Measurements from ENCODE around the gene DYSF. TPM values are rescaled to one million over a fixed set of nuclear protein-coding genes. Genes with fewer than 3 reads are reported as not detected.

DYSF gene
- total and polyA plus RNA-seq, 2 donors from 2014 or later = 11.3 to 19.8 TPM

DNA sequence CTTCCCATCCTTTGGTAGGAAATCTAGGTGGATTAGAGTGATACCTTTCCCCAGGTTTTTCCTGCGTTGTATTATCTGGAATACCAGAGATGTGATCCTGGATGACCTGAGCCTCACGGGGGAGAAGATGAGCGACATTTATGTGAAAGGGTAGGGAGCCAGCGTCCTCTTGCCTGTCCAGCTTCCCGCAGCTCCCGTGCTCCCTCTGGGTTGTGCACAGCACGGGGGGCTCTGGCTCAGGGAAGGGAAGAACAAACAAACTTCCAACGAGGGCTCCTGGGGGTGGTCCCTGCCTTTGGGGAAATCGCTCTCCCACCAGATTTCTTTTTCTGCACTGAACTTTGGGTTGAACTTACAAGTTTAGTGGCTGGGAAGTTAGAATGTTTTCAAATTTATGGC, 215.7 kb downstream of the DYSF start:
- Histone ChIP-seq H3K4me3 (ENCODE audit: low read length in 3 of 3) (no peak overlapping the region), H3K9me3 (ENCODE audit: control insufficient read depth in 2 of 3, insufficient read depth in 1 of 3, low read length in 3 of 3) (no peaks in the 10 kb centered on the region)
- no peak for FAIRE-seq

DNA sequence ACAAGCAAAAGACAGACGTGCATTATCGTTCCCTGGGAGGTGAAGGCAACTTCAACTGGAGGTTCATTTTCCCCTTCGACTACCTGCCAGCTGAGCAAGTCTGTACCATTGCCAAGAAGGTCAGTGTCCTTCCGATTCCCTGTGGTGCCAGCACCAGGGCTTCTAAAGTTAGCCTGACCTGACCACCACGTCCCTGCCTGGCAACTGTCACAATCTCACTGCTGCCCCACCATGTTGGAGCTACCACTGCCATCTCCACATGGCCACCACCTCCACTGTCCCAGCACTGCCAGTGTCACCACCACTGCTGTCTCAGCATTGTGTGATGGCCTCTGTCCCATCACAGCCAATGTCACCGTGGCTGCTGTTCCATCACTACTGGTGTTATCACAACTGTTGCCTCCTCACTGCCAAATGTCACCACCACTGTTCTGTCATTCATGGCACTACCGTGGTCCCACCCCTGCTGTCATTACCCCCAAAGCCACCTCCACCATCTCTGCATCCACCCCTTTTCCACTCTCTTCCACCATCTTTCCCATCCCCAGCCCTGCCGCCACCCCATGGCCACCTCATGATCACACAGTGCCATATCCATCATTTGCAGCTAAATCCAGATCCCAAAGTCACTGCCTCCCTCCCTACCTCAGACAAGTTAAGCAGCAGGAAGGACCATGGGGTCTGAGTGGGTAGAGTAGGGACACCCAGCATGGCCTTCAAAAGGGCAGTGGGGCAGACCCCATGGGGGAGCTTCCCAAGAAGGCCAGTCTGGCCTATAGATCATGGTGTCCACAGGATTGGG, 216.5 kb downstream of the DYSF start:
- H3K9me3 ChIP-seq (ENCODE audit: control insufficient read depth in 2 of 3, insufficient read depth in 1 of 3, low read length in 3 of 3) = no peaks in the 10 kb centered on the region
- H3K27me3 ChIP-seq (ENCODE audit: control insufficient read depth, insufficient read depth, low read length) = no peaks in the 10 kb centered on the region
- TF ChIP-seq, protein P1, sequence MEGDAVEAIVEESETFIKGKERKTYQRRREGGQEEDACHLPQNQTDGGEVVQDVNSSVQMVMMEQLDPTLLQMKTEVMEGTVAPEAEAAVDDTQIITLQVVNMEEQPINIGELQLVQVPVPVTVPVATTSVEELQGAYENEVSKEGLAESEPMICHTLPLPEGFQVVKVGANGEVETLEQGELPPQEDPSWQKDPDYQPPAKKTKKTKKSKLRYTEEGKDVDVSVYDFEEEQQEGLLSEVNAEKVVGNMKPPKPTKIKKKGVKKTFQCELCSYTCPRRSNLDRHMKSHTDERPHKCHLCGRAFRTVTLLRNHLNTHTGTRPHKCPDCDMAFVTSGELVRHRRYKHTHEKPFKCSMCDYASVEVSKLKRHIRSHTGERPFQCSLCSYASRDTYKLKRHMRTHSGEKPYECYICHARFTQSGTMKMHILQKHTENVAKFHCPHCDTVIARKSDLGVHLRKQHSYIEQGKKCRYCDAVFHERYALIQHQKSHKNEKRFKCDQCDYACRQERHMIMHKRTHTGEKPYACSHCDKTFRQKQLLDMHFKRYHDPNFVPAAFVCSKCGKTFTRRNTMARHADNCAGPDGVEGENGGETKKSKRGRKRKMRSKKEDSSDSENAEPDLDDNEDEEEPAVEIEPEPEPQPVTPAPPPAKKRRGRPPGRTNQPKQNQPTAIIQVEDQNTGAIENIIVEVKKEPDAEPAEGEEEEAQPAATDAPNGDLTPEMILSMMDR (IDR thresholded peaks at IDR 0.05; ENCODE audit: borderline replicate concordance, extremely low read depth, insufficient read depth) = no peak
- H3K4me1 ChIP-seq (ENCODE audit: control insufficient read depth in 2 of 3, insufficient read depth in 2 of 3, low read depth in 1 of 3, low read length in 3 of 3) = no peaks in the 10 kb centered on the region
- DNase-seq = peak in 1 of 5 donors; percentile 5
- no peak for FAIRE-seq
- no peak overlapping the region for H3K4me3 ChIP-seq (ENCODE audit: low read length in 3 of 3)
- no peak overlapping the region for H3K27ac ChIP-seq (ENCODE audit: low read depth in 2 of 2, low read length in 2 of 2)
- no peaks in the 10 kb centered on the region for H3K36me3 ChIP-seq (ENCODE audit: control insufficient read depth in 2 of 3, insufficient read depth in 3 of 3, low read length in 3 of 3)
- no peak overlapping the region for H3K9ac ChIP-seq (ENCODE audit: low read length in 3 of 3)
- intact Hi-C loops (cut with DNase I) = no loop called here

More for the DNA sequence above, 215.7 kb downstream of the DYSF start:
- H3K9ac ChIP-seq (ENCODE audit: low read length in 3 of 3) = no peak overlapping the region
- TF ChIP-seq, protein P1 (IDR thresholded peaks at IDR 0.05; ENCODE audit: borderline replicate concordance, extremely low read depth, insufficient read depth) = no peak
- H3K36me3 ChIP-seq (ENCODE audit: control insufficient read depth in 2 of 3, insufficient read depth in 3 of 3, low read length in 3 of 3) = no peaks in the 10 kb centered on the region
- H3K27ac ChIP-seq (ENCODE audit: low read depth in 2 of 2, low read length in 2 of 2) = no peak overlapping the region
- H3K4me1 ChIP-seq (ENCODE audit: control insufficient read depth in 2 of 3, insufficient read depth in 2 of 3, low read depth in 1 of 3, low read length in 3 of 3) = no peaks in the 10 kb centered on the region
- intact Hi-C loops (cut with DNase I) = no loop called here
- no peaks in the 10 kb centered on the region for H3K27me3 ChIP-seq (ENCODE audit: control insufficient read depth, insufficient read depth, low read length)
- DNase-seq = peak in 3 of 5 donors; percentile 6 to 48 (median 18)

DNA sequence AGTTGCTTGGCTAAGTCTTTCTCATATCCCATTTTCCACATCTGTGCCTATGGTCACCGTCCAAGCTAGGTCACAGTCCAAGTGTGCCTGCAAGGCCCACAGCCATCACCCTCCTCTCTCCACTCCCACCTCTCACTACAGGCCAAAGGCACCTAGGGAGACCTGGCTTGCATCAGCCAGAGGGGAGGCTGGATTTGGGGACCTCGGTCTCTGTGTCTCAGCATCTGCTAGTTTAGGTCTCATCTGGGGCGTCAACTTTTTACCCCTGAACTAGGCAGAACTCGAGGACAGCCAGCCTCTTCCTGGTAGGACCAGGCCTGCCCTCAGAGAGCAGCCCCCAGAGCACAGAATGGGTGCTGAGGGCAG, 217.1 kb downstream of the DYSF start:
- Histone ChIP-seq H3K4me1 (ENCODE audit: control insufficient read depth in 2 of 3, insufficient read depth in 2 of 3, low read depth in 1 of 3, low read length in 3 of 3) (no peaks in the 10 kb centered on the region), H3K27ac (ENCODE audit: low read depth in 2 of 2, low read length in 2 of 2) (no peak overlapping the region), H3K9me3 (ENCODE audit: control insufficient read depth in 2 of 3, insufficient read depth in 1 of 3, low read length in 3 of 3) (no peaks in the 10 kb centered on the region), H3K4me3 (ENCODE audit: low read length in 3 of 3) (no peak overlapping the region), H3K9ac (ENCODE audit: low read length in 3 of 3) (no peak overlapping the region), H3K36me3 (ENCODE audit: control insufficient read depth in 2 of 3, insufficient read depth in 3 of 3, low read length in 3 of 3) (no peaks in the 10 kb centered on the region), H3K27me3 (ENCODE audit: control insufficient read depth, insufficient read depth, low read length) (no peaks in the 10 kb centered on the region)
- no peak for FAIRE-seq
- intact Hi-C loops (cut with DNase I) = no loop called here
- TF ChIP-seq, protein P1 (IDR thresholded peaks at IDR 0.05; ENCODE audit: borderline replicate concordance, extremely low read depth, insufficient read depth) = no peak
- peak in 2 of 5 donors; percentile 4 to 37 for DNase-seq

Measured in kidney (tissue), 14 donors.